OCI-LY1 (cell line): ENCODE measurements around the gene SYT1.

Experiments
- CTCF ChIP-seq: fragments of 200-600 bp; sonication (generic), shearing (Covaris generic); IDR thresholded peaks from 2 replicates; pipeline ENCODE4 v1.5.1; 2017; ENCODE audit warnings: mild to moderate bottlenecking, antibody characterized with exemption, low read length, moderate library complexity, mixed read lengths
- EZH2 ChIP-seq: fragments of 200-600 bp; sonication (generic), shearing (Covaris generic); IDR thresholded peaks from 2 replicates; pipeline ENCODE4 v1.8.0; 2017; ENCODE audit warnings: borderline replicate concordance, mixed run types, mild to moderate bottlenecking, antibody characterized with exemption, low read length, moderate library complexity, mixed read lengths

- TF ChIP-seq CTCF, result no peak
- no peak for TF ChIP-seq EZH2
These were observed 483.3 kb downstream of the SYT1 start for GRCh38 chr12:79347866-79348265.
